Measurements from ENCODE around the gene MRPL55.

MRPL55 gene

DNA sequence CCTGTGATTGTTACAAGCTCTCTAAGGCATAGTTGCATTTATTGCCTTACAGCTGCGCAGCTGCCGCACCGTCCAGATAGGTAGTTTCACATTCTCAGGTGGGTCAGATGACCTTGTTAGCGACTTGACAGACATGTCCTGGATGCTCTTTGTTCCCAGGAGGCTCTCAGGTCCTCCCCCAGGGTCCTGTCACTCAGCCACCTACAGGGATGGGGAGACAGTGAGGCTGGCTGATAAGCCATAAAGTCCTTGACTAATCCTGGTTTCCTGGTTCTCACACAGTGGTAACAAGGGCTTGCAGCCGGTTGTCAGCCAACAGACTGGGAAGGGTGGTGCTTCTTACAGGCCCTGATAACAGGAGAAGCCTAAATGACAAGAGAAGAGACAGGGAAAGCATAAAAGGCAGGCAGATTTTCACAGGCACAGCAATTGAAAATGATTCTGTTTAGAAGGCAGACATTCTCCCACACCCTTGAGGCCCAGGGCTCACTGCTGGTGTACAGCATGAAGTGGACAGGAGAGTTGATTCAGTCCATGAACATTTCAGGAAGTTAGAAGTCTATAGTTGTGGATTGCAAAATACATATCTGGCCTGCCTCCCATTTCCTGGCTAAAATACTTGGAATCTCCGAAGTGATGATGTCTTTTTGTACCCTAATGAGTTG, 23.7 kb downstream of the MRPL55 start (continued):
- TF ChIP-seq, protein P1, sequence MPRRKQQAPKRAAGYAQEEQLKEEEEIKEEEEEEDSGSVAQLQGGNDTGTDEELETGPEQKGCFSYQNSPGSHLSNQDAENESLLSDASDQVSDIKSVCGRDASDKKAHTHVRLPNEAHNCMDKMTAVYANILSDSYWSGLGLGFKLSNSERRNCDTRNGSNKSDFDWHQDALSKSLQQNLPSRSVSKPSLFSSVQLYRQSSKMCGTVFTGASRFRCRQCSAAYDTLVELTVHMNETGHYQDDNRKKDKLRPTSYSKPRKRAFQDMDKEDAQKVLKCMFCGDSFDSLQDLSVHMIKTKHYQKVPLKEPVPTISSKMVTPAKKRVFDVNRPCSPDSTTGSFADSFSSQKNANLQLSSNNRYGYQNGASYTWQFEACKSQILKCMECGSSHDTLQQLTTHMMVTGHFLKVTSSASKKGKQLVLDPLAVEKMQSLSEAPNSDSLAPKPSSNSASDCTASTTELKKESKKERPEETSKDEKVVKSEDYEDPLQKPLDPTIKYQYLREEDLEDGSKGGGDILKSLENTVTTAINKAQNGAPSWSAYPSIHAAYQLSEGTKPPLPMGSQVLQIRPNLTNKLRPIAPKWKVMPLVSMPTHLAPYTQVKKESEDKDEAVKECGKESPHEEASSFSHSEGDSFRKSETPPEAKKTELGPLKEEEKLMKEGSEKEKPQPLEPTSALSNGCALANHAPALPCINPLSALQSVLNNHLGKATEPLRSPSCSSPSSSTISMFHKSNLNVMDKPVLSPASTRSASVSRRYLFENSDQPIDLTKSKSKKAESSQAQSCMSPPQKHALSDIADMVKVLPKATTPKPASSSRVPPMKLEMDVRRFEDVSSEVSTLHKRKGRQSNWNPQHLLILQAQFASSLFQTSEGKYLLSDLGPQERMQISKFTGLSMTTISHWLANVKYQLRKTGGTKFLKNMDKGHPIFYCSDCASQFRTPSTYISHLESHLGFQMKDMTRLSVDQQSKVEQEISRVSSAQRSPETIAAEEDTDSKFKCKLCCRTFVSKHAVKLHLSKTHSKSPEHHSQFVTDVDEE (CRISPR knock-in tag; IDR thresholded peaks at IDR 0.05), result no peak
- no peak for TF ChIP-seq PPARA (CRISPR knock-in tag; IDR thresholded peaks at IDR 0.05; ENCODE audit: borderline replicate concordance)
- no peak for TF ChIP-seq ZNF70 (CRISPR knock-in tag; IDR thresholded peaks at IDR 0.05)
- TF ChIP-seq GLIS3 (CRISPR knock-in tag; IDR thresholded peaks at IDR 0.05), result no peak

DNA sequence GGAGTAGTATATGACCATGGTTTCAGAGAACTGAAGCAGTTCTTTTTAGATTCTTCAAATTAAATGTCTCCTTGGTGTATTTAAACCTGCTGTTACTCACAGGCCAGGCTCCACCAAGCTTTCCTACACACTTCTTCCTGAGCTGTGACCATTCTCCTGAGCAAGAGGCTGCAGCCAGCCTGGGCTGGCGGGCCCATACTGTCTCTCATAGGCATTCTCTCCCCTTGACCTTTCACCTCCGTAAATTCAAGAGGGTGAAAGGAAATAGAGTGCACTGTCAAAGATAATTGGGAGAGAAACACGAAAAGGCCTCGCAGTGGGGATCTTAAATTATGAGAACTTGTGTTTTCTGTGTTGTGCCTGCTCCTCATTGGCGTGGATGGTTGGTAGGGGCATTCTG, 24.3 kb downstream of the MRPL55 start:
- no peak for TF ChIP-seq ZNF8 (CRISPR knock-in tag; IDR thresholded peaks at IDR 0.05)
- TF ChIP-seq, protein P2, sequence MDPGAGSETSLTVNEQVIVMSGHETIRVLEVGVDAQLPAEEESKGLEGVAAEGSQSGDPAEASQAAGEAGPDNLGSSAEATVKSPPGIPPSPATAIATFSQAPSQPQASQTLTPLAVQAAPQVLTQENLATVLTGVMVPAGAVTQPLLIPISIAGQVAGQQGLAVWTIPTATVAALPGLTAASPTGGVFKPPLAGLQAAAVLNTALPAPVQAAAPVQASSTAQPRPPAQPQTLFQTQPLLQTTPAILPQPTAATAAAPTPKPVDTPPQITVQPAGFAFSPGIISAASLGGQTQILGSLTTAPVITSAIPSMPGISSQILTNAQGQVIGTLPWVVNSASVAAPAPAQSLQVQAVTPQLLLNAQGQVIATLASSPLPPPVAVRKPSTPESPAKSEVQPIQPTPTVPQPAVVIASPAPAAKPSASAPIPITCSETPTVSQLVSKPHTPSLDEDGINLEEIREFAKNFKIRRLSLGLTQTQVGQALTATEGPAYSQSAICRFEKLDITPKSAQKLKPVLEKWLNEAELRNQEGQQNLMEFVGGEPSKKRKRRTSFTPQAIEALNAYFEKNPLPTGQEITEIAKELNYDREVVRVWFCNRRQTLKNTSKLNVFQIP (CRISPR knock-in tag; IDR thresholded peaks at IDR 0.05; ENCODE audit: borderline replicate concordance, low read depth), result no peak
- TF ChIP-seq RARB (CRISPR knock-in tag; IDR thresholded peaks at IDR 0.05), result no peak
- TF ChIP-seq GLIS3 (CRISPR knock-in tag; IDR thresholded peaks at IDR 0.05), result no peak
- TF ChIP-seq, protein P3, sequence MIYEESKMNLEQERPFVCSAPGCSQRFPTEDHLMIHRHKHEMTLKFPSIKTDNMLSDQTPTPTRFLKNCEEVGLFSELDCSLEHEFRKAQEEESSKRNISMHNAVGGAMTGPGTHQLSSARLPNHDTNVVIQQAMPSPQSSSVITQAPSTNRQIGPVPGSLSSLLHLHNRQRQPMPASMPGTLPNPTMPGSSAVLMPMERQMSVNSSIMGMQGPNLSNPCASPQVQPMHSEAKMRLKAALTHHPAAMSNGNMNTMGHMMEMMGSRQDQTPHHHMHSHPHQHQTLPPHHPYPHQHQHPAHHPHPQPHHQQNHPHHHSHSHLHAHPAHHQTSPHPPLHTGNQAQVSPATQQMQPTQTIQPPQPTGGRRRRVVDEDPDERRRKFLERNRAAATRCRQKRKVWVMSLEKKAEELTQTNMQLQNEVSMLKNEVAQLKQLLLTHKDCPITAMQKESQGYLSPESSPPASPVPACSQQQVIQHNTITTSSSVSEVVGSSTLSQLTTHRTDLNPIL (CRISPR knock-in tag; IDR thresholded peaks at IDR 0.05; ENCODE audit: low read depth), result no peak
- no peak for TF ChIP-seq BACH2 (CRISPR knock-in tag; IDR thresholded peaks at IDR 0.05; ENCODE audit: borderline replicate concordance)
- TF ChIP-seq OSR1 (CRISPR knock-in tag; IDR thresholded peaks at IDR 0.05), result no peak
- no peak for TF ChIP-seq ISL1 (CRISPR knock-in tag; IDR thresholded peaks at IDR 0.05)
- no peak for TF ChIP-seq ZFP30 (CRISPR knock-in tag; IDR thresholded peaks at IDR 0.05)
- no peak for TF ChIP-seq ESRRG (CRISPR knock-in tag; IDR thresholded peaks at IDR 0.05)
- no peak for TF ChIP-seq TOX (CRISPR knock-in tag; IDR thresholded peaks at IDR 0.05; ENCODE audit: borderline replicate concordance)
- no peak for TF ChIP-seq TCF4 (CRISPR knock-in tag; IDR thresholded peaks at IDR 0.05; ENCODE audit: borderline replicate concordance)
- TF ChIP-seq, protein P4, sequence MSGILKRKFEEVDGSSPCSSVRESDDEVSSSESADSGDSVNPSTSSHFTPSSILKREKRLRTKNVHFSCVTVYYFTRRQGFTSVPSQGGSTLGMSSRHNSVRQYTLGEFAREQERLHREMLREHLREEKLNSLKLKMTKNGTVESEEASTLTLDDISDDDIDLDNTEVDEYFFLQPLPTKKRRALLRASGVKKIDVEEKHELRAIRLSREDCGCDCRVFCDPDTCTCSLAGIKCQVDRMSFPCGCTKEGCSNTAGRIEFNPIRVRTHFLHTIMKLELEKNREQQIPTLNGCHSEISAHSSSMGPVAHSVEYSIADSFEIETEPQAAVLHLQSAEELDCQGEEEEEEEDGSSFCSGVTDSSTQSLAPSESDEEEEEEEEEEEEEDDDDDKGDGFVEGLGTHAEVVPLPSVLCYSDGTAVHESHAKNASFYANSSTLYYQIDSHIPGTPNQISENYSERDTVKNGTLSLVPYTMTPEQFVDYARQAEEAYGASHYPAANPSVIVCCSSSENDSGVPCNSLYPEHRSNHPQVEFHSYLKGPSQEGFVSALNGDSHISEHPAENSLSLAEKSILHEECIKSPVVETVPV (CRISPR knock-in tag; IDR thresholded peaks at IDR 0.05), result no peak
- no peak for ATAC-seq

DNA sequence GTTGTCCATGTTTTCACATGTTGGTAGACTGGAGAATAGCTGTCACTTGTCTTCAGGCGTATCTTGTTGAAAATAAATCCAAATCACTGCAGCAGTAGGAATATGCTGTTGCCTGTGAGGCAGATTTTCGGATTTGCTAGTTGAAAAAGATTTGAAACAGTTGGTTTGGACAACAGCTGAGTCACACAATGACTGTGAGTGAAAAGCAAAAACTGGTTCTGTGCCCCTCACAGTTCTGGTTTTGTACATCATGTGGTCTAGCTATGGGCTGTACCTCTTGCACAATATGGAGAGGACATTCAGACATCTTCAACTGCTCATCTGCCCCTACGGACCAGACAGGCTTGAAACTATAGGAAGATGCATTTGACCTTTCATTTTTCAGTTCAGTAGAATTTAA, 24.8 kb downstream of the MRPL55 start:
- no peak for ATAC-seq
- TF ChIP-seq ZFP3 (CRISPR knock-in tag; IDR thresholded peaks at IDR 0.05) (no peak), ZFP30 (CRISPR knock-in tag; IDR thresholded peaks at IDR 0.05) (no peak), TOX (CRISPR knock-in tag; IDR thresholded peaks at IDR 0.05; ENCODE audit: borderline replicate concordance) (no peak), RARB (CRISPR knock-in tag; IDR thresholded peaks at IDR 0.05) (no peak), TCF4 (CRISPR knock-in tag; IDR thresholded peaks at IDR 0.05; ENCODE audit: borderline replicate concordance) (no peak), ZNF565 (CRISPR knock-in tag; conservative IDR thresholded peaks at IDR 0.05; ENCODE audit: low read depth) (no peak), ISL1 (CRISPR knock-in tag; IDR thresholded peaks at IDR 0.05) (no peak), GLIS3 (CRISPR knock-in tag; IDR thresholded peaks at IDR 0.05) (no peak), OSR1 (CRISPR knock-in tag; IDR thresholded peaks at IDR 0.05) (no peak), ZNF70 (CRISPR knock-in tag; IDR thresholded peaks at IDR 0.05) (no peak), ARNTL (CRISPR knock-in tag; IDR thresholded peaks at IDR 0.05; ENCODE audit: borderline replicate concordance, low read depth) (no peak), ESRRG (CRISPR knock-in tag; IDR thresholded peaks at IDR 0.05) (no peak)
- TF ChIP-seq, protein P2 (CRISPR knock-in tag; IDR thresholded peaks at IDR 0.05; ENCODE audit: borderline replicate concordance, low read depth), result no peak
- TF ChIP-seq, protein P4 (CRISPR knock-in tag; IDR thresholded peaks at IDR 0.05), result no peak
- TF ChIP-seq, protein P5, sequence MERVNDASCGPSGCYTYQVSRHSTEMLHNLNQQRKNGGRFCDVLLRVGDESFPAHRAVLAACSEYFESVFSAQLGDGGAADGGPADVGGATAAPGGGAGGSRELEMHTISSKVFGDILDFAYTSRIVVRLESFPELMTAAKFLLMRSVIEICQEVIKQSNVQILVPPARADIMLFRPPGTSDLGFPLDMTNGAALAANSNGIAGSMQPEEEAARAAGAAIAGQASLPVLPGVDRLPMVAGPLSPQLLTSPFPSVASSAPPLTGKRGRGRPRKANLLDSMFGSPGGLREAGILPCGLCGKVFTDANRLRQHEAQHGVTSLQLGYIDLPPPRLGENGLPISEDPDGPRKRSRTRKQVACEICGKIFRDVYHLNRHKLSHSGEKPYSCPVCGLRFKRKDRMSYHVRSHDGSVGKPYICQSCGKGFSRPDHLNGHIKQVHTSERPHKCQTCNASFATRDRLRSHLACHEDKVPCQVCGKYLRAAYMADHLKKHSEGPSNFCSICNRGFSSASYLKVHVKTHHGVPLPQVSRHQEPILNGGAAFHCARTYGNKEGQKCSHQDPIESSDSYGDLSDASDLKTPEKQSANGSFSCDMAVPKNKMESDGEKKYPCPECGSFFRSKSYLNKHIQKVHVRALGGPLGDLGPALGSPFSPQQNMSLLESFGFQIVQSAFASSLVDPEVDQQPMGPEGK (CRISPR knock-in tag; IDR thresholded peaks at IDR 0.05; ENCODE audit: borderline replicate concordance), result no peak

Measured in SK-N-SH treated with all-trans-retinoic acid at 6 μM for 48 hours (cell line).